ENCODE measurements around the gene LETM1. TPM values are rescaled to one million over a fixed set of nuclear protein-coding genes. Genes with fewer than 3 reads are reported as not detected.

LETM1 gene
- total and polyA plus RNA-seq, 2 of the 13 experiments (the other 11 are each of a cell fraction or from before 2014, with no cell fraction given) = 9.7 to 41.6 TPM

GRCh38 chr4:1770791-1771231 is 85.1 kb downstream of the LETM1 start (continued):
- TF ChIP-seq SNAPC4 (CRISPR knock-in tag; IDR thresholded peaks at IDR 0.05) (no peak), SRF (IDR thresholded peaks at IDR 0.05; ENCODE audit: low read depth, low read length) (no peak), DNMT1 (CRISPR knock-in tag; IDR thresholded peaks at IDR 0.05) (no peak), RARA (CRISPR knock-in tag; IDR thresholded peaks at IDR 0.05) (peak; percentile 70), DRAP1 (CRISPR knock-in tag; IDR thresholded peaks at IDR 0.05) (no peak), ZBTB8A (CRISPR knock-in tag; IDR thresholded peaks at IDR 0.05; ENCODE audit: borderline replicate concordance, low read depth) (no peak), RNF219 (CRISPR knock-in tag; IDR thresholded peaks at IDR 0.05) (no peak), ZNF180 (CRISPR knock-in tag; IDR thresholded peaks at IDR 0.05; ENCODE audit: borderline replicate concordance, low read depth) (no peak), ZNF780A (CRISPR knock-in tag; IDR thresholded peaks at IDR 0.05) (no peak), ZNF564 (CRISPR knock-in tag; IDR thresholded peaks at IDR 0.05) (no peak), MXD1 (CRISPR knock-in tag; IDR thresholded peaks at IDR 0.05) (no peak), KAT2B (IDR thresholded peaks at IDR 0.05; ENCODE audit: borderline replicate concordance, low read depth, low read length) (no peak), ZFP36L2 (CRISPR knock-in tag; IDR thresholded peaks at IDR 0.05) (no peak), RFX1 (IDR thresholded peaks at IDR 0.05) (no peak), ZNF747 (CRISPR knock-in tag; IDR thresholded peaks at IDR 0.05; ENCODE audit: borderline replicate concordance) (no peak), POLR2AphosphoS5 (IDR thresholded peaks at IDR 0.05; ENCODE audit: low read depth, low read length) (peak; percentile 32; the same call in 1 of the 2 replicates), ZNF773 (CRISPR knock-in tag; IDR thresholded peaks at IDR 0.05; ENCODE audit: borderline replicate concordance) (no peak), FOXA1 (IDR thresholded peaks at IDR 0.05) (no peak), FOXA1 (CRISPR knock-in tag; IDR thresholded peaks at IDR 0.05) (no peak), HNRNPK (IDR thresholded peaks at IDR 0.05; ENCODE audit: low read depth, low read length, poor library complexity, severe bottlenecking) (no peak), NAIF1 (CRISPR knock-in tag; IDR thresholded peaks at IDR 0.05; ENCODE audit: borderline replicate concordance) (no peak), NFE2L2 (IDR thresholded peaks at IDR 0.05; ENCODE audit: low read length) (no peak), ZBTB2 (CRISPR knock-in tag; IDR thresholded peaks at IDR 0.05; ENCODE audit: low read depth) (no peak), MIER3 (CRISPR knock-in tag; IDR thresholded peaks at IDR 0.05; ENCODE audit: borderline replicate concordance) (no peak)
